ENCODE results near the gene TRMT11.
"Not testable (repeated sequence)": the region's sequence is repeated elsewhere in the genome, so short reads cannot be mapped to it uniquely, and the experiment has no call there.

The TRMT11 gene

DNA sequence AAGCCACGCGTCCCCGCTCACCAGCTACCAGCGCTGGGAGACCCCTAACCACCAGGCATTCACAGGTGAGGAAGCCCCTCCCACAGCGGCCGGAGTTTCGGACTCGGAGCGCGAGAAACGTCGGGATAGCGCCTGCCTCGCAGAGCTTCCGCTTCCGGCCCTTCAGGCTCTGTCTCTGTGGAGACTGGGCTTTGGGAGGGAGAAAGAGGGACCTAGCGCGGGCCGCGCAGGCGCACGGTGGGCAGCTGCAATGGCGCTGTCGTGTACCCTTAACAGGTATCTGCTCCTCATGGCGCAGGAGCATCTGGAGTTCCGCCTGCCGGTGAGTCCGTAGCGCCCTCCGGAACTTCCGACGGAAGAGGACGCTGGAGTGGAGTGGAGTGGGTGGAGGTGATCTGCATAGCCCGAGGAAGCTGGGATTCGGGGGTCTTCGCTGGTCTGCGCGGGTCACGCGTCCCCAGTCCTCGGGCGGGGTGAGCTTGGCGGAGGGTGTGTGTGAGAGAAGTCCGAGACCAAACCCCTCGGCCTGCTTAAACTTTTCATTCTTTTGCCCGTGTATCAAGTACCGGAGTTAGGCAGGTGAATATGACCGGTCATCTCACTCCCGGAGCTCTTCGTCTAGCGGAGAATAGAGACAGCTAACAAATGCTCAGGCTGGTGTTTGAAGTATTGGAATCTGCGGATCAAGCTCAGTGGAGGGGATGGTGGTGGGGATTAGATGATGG lies at the start of gene TRMT11:
TSS of gene TRMT11 (plus strand) at position 240 of the 725 bp plus-strand sequence. CDS start at position 251, 11 bp downstream.
- DNase-seq (ENCODE audit: low read depth in 1 of 2, low spot score in 1 of 2) = peak; percentile 70 to 73

DNA sequence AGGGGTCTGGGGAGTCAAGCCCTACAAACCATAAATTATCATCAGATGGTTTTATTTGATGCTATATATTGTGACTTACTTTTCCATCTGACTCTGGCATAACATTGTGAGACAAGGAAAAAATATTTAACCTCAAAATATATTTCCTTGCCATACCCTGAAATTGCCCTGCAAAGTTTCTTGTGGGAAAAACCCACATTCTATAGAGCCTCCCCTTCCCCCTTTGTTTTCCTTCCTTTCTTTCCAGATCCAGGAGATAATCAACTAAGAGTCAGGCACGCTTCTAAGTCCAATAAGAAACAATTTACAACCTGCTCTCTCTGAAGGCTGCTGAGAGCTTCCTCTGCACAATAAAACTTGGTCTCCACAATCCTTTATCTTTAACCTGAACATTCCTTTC lies 47.3 kb upstream of the TRMT11 start:
- DNase-seq (ENCODE audit: low read depth in 1 of 2, low spot score in 1 of 2) = no peak

DNA sequence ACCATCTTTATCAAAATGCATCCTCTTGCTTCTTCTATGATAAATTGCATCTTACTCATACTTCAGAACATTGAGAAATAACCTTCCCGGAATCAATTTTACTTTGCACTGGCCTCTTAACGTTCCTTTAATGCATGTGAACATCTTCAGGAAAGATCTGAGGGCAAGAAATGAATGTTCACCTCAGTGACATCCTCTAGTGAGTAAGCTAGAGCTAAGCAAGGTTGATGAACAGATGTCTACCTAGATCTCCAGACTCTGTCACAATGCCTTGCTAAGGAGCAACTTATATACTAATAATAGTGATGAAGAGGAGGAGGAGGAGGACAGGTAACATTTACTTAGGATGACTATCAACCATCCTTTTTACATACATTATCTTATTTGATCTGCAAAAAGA lies 46.5 kb upstream of the TRMT11 start:
- no peak for DNase-seq (ENCODE audit: low read depth in 1 of 2, low spot score in 1 of 2)

DNA sequence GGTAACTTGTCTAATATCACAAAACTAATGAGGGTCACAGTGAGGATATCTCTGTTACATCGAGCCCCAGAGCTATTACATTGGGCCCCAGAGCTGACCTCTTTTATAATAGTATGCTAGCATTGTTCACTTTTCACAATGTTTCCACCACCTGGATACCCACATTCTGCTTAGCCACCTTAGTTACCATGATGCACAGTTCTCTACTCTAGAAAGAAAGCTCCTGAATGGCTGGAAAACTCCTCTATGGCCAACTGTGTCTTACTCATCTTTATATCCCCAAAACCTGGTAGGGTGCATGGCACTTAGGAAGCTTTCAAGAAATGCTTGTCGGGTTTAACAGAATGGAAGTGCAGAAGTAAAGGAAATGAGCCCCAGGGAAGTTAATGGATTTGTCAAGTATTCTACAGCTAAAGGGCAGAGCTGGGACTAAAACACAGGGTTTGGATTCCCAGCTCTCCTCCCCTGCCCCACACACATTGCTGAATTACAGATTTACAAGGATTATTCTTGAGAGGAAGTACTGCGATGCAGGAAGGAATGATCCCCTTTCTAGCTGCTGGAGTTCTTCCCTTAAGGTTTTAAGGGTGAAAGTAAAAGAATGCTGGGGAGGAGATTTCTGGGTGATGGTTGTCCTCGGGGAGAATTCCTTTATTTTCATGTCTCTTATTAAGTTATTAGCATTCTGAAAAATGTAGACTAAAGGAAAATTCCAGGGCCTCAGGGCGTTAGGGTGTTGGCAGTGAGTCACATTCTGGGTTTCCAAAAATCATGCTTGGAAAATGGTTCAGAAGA lies 45.9 kb upstream of the TRMT11 start:
- DNase-seq (ENCODE audit: low read depth in 1 of 2, low spot score in 1 of 2) = no peak

DNA sequence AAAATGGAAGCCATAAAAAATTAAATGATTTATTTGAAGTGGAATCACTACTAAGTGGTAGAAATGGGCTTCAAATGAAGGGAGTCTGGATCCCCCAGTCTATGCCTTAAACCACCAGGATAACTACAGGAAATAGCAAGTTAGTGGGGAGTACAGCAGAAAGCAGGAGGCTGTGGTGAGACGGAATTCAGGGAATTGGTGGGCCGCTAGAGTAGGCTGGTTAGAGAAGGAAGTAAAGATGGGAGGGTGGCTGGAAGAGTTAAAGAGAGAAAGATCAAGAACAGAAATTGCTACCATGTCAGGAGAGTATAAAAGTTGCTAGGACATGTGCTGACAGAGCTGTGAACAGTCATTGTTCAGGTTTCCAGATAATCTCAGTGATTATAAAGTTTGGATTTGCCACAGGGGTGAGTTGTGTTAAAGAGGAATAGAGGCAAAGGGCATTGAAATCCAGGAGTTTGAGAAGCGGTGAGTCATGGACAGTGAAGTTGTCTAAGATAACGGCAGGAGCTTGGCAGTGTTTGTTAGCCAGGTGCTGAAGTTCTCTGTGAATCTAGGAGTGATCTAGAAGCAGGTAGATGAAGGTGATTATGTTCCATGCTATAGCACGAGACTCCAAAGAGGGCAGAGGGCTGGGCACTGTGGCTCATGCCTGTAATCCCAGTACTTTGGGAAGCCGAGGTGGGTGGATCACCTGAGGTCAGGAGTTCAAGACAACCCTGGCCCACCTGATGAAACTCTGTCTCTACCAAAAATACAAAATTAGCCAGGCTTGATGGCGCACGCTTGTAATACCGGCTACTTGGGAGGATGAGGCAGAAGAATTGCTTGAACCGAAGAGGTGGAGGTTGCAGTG lies 43.4 kb upstream of the TRMT11 start:
- no peak for DNase-seq (ENCODE audit: low read depth in 1 of 2, low spot score in 1 of 2)

DNA sequence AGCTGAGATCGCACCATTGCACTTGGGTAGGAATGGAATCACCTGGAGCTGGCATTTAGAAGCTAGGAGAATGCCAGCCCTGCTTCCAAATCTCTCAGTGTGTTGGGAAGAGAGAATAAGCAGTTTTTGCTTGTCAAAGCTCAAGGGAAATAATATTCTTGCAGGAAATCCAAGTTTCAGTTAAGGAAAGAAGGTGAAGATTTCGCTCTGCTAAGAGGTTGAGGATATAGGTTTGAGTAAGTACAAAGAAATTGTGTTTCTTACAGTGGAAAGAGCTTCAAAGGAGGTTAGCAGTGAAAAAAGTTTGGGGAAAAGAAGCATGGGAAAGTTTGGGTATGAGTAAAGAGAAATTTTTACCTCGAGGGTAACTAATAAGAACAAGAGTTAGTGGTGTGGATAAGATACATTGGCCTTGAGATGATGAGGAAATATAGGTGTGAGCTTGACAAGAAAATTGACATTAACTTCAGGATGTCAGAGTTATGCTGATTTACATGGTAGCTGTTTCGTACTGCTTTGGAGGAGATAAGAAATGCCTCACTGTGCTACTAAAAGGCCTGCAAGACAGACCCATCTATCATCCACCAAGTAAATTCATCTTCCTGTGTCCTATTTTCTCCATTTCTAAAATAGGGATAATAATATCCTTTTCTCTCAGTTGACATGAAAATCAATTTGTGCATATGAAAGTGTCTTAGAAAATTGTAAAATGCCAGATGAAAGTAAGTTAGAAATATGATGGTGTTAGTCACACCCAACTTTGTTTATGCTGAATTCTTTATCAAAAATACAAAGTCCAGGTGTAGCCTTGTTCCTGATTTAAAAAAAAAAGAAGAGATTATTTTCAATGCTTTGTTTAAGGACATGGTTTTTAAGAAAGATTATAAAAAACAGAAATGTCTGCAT lies 42.6 kb upstream of the TRMT11 start:
- DNase-seq (ENCODE audit: low read depth in 1 of 2, low spot score in 1 of 2) = no peak

DNA sequence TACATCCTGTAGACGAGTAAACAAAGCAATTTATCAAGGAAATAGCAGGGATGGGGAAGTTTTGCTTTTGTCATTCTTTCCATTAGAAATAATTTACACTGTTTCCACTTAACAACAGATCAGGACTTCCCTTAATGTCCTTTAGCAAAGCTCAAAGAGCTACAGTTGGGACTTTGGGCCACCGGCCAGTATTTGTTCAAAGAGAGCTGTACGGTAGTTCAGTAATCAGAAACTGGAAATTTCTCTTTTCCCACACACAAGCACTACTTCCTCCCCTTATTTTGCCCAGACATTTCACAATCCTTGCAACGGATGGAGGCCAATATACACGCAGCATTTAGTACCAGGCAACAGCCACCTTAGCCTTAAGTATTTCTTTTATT lies 41.9 kb upstream of the TRMT11 start:
- no peak for DNase-seq (ENCODE audit: low read depth in 1 of 2, low spot score in 1 of 2)

DNA sequence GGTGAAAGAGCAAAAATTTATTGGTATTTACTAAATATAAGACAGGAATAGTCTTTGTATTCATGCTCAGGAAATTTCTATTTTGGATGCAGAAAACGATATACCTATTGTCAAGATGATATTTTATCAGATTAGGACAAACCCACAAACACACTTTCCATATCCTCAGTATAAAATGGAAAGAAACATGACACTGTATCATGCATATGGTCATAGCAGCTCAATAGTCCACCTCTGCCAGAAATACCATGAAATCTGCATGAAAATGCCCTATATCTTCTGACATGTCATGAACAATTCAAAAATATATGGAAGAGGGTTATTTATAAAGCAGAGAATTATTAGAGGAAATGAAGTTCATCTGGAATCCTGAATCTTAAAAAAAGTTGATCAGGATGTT lies 41.4 kb upstream of the TRMT11 start:
- no peak for DNase-seq (ENCODE audit: low read depth in 1 of 2, low spot score in 1 of 2)

DNA sequence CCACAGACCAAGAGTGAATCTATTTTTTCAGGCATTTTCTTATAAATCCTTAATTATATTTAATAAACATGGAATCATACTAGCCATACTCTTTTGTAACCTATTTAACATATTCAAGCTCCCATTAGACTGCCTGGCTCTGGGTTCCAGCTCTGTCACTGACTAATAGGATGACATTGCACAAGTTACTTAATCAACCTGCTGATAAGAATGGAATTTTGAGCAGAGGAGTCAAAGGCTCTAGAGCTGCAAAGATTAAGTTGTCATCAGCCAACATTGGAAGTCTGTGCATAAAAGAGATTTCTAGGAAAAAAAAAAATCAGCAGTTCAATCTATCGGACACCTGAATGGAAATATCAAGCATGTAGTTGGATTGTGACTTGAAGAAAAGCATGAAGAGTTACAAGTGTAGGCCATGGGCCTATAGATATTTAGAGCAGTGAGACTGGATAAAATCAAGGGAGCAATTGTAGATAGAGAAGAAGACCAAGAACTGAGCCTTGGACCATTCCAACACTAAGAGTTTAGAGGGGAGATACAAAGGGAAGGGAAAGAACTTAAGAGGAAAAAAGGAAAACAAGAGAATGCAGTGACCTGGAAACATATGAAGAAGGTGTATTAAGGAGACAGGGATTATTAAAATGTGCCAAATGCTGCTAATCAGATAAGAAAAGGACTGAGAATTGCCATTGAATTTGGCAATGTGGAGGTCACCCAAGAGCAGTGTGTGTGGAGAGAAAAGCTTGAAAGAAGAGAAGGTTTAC lies 40.8 kb upstream of the TRMT11 start:
- no peak for DNase-seq (ENCODE audit: low read depth in 1 of 2, low spot score in 1 of 2)

DNA sequence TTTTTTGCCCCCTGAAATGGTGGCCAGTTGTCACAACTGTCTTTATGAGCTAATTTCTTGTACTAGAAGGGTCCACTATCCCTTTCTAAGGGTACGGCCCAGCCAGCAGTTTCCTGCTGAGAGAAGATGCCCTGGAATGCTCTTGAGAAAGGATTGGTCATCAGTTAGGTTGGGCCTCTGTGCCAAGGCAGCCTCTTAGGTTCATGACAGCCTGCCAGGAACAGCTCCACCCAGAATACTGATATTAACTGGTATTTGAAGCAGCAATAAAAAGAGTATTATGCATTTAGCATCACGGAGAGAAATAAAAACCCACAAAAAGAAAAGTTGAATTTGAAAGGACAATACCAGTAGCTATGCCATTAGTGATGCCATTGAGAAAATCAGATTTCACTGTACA lies 38.7 kb upstream of the TRMT11 start:
- no peak for DNase-seq (ENCODE audit: low read depth in 1 of 2, low spot score in 1 of 2)

DNA sequence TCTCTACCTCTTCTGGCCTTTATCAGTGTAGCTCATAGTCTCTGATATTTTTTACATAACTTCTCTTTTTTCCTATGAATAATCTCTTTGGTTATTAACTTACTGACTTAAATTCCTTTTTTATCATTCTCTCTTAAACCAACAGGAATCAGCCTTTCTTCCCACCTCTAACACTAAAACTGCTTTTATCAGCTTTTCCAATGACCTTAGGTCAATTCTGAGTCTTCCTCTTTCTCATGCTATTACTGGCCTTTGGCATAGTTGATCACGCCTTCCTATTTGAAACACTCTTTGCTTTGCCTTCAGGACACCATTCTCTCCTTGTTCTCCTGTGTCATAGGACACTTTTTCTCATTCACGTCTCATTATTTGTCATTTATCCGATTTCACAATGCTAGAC lies 37.9 kb upstream of the TRMT11 start:
- DNase-seq (ENCODE audit: low read depth in 1 of 2, low spot score in 1 of 2) = no peak

DNA sequence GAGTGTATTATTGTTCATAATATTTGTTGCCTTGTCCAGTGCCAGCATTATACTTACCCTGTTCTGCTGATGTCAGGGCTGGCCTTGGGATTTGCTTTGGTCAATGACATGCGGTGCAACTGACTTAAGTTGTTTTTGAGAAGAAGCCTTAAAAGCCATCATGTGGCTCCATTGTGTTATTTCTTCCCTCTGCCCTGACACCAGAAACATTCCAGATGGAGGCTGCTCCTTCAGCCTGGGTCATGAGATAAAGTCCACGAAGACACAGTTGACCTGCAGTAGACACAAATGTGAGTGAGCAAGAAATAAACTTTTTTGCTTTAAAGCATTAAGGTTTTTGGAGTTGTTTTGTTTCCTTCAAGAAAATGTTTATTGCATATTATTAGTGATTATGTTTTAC lies 37.3 kb upstream of the TRMT11 start:
- no peak for DNase-seq (ENCODE audit: low read depth in 1 of 2, low spot score in 1 of 2)

DNA sequence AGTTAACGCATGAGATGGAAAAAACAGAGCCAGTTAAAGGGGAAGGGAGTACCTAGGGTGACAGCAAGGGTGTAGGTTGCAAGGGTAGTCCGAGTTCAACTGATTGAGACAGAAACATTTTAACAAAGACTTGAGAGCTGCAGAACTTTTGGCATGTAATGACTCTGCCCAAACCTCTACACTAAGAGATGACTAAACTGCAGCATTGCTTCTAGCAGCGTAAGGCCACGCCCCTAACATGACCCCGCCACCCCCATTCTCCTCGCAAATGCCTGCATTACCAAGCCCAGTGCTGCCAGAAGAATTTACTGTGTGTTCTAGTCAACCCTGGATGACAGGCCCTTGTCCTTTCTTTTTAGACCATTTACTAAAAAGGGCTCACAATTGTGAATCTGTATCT lies 36.0 kb upstream of the TRMT11 start:
- no peak for DNase-seq (ENCODE audit: low read depth in 1 of 2, low spot score in 1 of 2)

DNA sequence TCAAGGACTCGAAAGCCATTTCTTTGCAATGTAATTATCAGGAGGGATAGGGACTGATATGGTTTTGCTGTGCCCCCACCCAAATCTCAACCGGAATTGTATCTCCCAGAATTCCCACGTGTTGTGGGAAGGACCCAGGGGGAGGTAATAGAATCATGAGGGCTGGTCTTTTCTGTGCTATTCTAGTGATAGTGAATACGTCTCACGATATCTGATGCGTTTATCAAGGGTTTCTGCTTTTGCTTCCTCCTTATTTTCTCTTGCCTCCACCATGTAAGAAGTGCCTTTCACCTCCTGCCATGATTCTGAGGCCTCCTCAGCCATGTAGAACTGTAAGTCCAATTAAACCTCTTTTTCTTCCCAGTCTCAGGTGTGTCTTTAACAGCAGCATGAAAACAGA lies 35.6 kb upstream of the TRMT11 start:
- not testable (repeated sequence) for DNase-seq (ENCODE audit: low read depth in 1 of 2, low spot score in 1 of 2)

DNA sequence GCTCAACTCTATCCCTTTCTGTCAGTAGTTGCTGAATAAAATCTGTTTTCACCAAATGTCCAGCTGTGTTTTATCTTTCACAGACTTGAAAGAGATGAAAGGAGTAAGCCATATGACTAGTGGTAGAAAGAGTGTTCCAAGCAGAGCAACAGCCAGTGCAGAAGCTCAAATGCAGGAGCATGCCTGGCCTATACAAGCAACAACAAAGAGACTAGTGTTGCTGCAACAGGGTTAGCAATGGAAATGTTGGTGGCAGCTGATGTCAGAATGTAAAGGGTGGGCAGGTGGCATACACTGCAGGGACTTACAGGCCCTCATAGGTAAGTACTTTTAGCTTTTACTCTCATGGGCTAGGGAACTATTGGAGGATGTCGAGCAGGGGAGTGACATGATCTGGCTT lies 35.0 kb upstream of the TRMT11 start:
- DNase-seq (ENCODE audit: low read depth in 1 of 2, low spot score in 1 of 2) = no peak

DNA sequence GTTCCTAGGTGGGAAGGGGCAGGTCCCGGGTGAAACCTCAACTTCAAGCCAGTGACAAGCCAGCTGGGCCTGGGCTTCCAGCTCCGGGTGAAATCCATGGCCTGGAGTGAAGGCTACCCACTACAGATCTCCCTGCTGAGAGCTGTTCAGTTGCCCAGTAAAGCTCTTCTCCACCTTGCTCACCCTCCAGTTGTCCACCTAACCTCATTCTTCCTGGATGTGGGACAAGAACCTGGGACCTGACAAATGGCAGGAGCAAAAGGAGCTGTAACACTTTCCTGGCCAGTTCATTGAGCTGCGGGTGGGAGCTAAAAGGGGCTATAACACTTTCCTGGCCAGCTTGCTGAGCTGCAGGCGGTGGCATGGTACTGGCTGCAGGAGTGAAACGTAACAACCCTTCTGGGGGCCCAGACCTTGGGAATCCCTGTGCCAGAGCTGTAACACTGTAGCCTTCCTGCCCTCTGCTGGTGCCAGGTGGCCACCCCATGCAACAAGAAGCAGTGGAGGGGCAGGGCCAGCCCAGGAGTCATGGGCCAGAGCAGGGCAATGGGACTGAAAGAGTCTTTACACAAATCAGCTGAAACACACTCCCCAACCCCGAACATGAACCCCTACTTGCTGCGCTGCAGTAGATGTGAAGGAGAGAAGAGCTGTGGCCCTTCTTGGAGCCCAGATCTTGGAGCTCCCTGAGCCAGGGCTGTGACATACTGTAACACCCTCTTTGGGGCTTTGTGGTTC lies 33.4 kb upstream of the TRMT11 start:
- no peak for DNase-seq (ENCODE audit: low read depth in 1 of 2, low spot score in 1 of 2)

DNA sequence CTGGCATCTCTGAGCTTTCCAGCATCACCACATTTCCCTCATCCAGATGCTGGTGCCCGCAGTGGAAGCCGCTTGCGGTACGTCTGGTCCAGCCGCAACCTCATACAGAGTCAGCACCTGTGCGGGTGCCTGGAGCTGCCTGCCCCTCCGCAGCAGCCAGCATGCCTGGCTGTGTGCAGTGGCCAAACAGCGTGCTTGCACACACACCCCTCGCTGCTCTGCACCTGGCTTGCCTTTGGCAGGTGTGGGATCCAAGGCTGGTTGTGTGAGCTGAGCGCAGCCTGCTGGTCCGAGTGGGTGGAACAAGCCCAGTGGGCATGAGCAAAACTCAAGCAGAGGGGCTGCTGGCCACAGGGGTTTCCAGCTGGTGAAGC lies 32.9 kb upstream of the TRMT11 start:
- DNase-seq (ENCODE audit: low read depth in 1 of 2, low spot score in 1 of 2) = no peak

DNA sequence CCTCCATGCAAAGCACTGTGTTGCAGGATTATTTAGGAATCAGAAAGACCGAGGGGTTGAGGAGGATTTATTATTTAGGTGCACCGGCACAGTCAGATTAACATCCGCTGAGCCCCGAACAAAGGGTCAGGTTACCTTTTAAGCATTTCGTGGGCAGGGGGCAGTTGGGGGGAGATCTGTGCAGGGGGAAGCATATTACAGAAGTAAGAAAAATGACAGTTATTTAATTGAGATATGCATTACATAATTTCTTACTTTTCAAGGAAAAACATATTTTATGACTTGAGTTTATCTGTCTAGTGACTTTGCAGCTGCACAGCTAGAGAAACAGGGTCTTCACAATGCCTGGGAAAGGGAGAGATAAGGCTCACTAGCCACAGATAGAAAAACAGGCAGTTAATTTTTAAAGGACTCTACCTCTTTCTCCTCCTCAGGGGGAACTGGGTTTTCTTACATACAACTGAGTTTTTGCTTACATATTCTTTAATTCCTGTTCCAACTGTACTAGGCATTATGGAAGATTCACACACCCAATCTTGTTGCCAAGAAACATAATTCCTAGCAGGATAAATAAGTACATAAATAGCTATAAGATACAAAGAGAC lies 31.5 kb upstream of the TRMT11 start:
- no peak for DNase-seq (ENCODE audit: low read depth in 1 of 2, low spot score in 1 of 2)

DNA sequence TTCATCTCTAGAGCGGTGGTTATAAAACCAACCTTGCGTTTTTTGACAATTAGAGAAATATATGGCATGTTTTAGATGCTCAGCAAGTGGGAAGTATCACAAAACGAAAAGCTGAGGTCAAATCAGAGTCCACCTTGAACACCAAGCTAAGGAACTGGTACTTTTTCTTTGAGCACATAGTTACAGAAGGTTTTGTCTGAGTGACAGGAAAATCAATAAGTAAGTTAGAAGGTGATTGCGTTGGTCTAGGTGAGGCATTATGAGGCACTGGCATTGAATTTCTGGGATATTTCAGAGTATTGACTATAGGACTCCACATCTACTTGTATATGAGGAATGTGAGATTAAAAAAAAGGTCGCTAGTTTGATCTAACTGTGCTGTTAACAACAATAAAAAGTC lies 30.4 kb upstream of the TRMT11 start:
- no peak for DNase-seq (ENCODE audit: low read depth in 1 of 2, low spot score in 1 of 2)

All from activated T-helper 1 cell treated with anti-CD3 and anti-CD28 coated beads, Interleukin-2, amount 50 U/mL, for 16 hours (primary cell).